Common myeloid progenitor, CD34-positive (primary cell): ENCODE measurements around the gene LRP8.

Source experiments
- CTCF ChIA-PET: fragments of 350-600 bp; sonication (Branson Sonifier 250); formaldehyde crosslinking; loops from one replicate; lab custom pipeline; 2021; ENCODE audit warnings: antibody characterized with exemption; lab: Charles Lee
- POLR2A ChIA-PET: fragments of 350-600 bp; sonication (Branson Sonifier 250); formaldehyde crosslinking; loops from one replicate; lab custom pipeline; 2021; ENCODE audit warnings: antibody characterized with exemption; lab: Charles Lee
- DNase-seq, 3 donors: peaks; one replicate each; pipeline versions ENCODE4 v3.0.0 to v3.0.0-alpha.2; 2013
- H3K27ac ChIP-seq, 2 experiments: 1 replicate in 1 of 2; 2 replicates in 1 of 2; pipeline ENCODE4 v1.7.0; 2013; ENCODE audit warnings: inconsistent platforms in 2 of 2, low read length in 2 of 2, mild to moderate bottlenecking in 2 of 2, low read depth in 1 of 2, moderate library complexity in 1 of 2; ENCODE audit not compliant: severe bottlenecking in 2 of 2, insufficient read depth in 1 of 2, poor library complexity in 1 of 2
- H3K27me3 ChIP-seq, 5 experiments: replicated peaks in 2 of 5; 1 replicate in 3 of 5; 2 replicates in 2 of 5; pipeline versions ENCODE4 v1.6.1 to v1.7.0; 2013; ENCODE audit warnings: low read length in 4 of 5, mild to moderate bottlenecking in 2 of 5, moderate library complexity in 2 of 5, inconsistent platforms in 1 of 5; ENCODE audit not compliant: insufficient read depth in 5 of 5, control insufficient read depth in 4 of 5
- H3K36me3 ChIP-seq, 4 experiments: 1 replicate in 2 of 4; 2 replicates in 2 of 4; pipeline versions ENCODE4 v1.6.1 to v1.7.0; 2013; ENCODE audit warnings: low read length in 3 of 4, control low read depth in 1 of 4, mild to moderate bottlenecking in 1 of 4; ENCODE audit not compliant: control insufficient read depth in 4 of 4, insufficient read depth in 4 of 4
- H3K4me1 ChIP-seq, 4 experiments: 1 replicate in 3 of 4; 2 replicates in 1 of 4; pipeline versions ENCODE4 v1.6.1 to v1.7.1; 2013; ENCODE audit warnings: low read length in 3 of 4, mild to moderate bottlenecking in 3 of 4, control low read depth in 1 of 4, inconsistent platforms in 1 of 4, moderate library complexity in 1 of 4; ENCODE audit not compliant: control insufficient read depth in 4 of 4, insufficient read depth in 4 of 4; ENCODE audit errors: control extremely low read depth in 1 of 4
- H3K4me3 ChIP-seq, 7 experiments: 1 replicate in 4 of 7; 2 replicates in 3 of 7; pipeline versions ENCODE4 v1.5.1 to v1.7.0; 2013; ENCODE audit warnings: mild to moderate bottlenecking in 7 of 7, low read length in 6 of 7, moderate library complexity in 6 of 7, inconsistent platforms in 2 of 7, low read depth in 2 of 7, control low read depth in 1 of 7; ENCODE audit not compliant: insufficient read depth in 4 of 7, control insufficient read depth in 1 of 7; ENCODE audit errors: extremely low read depth in 1 of 7
- H3K9me3 ChIP-seq, 5 experiments: 1 replicate in 4 of 5; 2 replicates in 1 of 5; pipeline versions ENCODE4 v1.6.1 to v1.7.1; 2013; ENCODE audit warnings: low read length in 4 of 5, mild to moderate bottlenecking in 2 of 5, inconsistent platforms in 1 of 5, low read depth in 1 of 5, moderate library complexity in 1 of 5; ENCODE audit not compliant: control insufficient read depth in 4 of 5, insufficient read depth in 2 of 5; ENCODE audit errors: control extremely low read depth in 1 of 5
- WGBS: methylation state at CpG from one replicate; pipeline ENCODE4 v1.1.5; 2013; ENCODE audit not compliant: insufficient coverage; 5-methylcytosine and 5-hydroxymethylcytosine counted together

The LRP8 gene

GRCh38 chr1:53197291-53198200 lies 130.3 kb downstream of the LRP8 start:
- CTCF ChIA-PET, result interaction anchor here (2.5 kb wide), 1 partner anchor 11 kb away, joined by 11 read pairs; no protein-coding TSS in a partner anchor
- Histone ChIP-seq H3K9me3 (no peaks in the 10 kb centered on the region), H3K36me3 (peaks cover 6 to 19% (median 12%) of the 10 kb centered on the region in 4 experiments), H3K4me1 (peaks cover 10 to 25% (median 21%) of the 10 kb centered on the region in 4 experiments), H3K4me3 (peak overlapping the region; percentile 78 to 97 (median 86)), H3K27ac (peak overlapping the region; percentile 88 to 94), H3K27me3 (no peaks in the 10 kb centered on the region)
- WGBS, result 20% methylated on average over 13 of the region's 13 CpGs
- POLR2A ChIA-PET, result interaction anchor here (0.6 to 1.5 kb wide), 2 partner anchors 11 to 197 kb away, joined by 3 to 4 read pairs; no protein-coding TSS in a partner anchor
- DNase-seq, result no peak

- peak within 1 kb of the TSS; percentile 78 to 97 (median 86) for H3K4me3 ChIP-seq
- peaks cover 10 to 25% (median 21%) of the 10 kb centered on the region in 4 experiments for H3K4me1 ChIP-seq
- ChIA-PET POLR2A (interaction anchor here (0.6 kb wide), 1 partner anchor 1691 kb away, joined by 3 read pairs; no protein-coding TSS in a partner anchor), CTCF (interaction anchor here (1.2 to 2.5 kb wide), 4 partner anchors 10 to 25 kb away, joined by 3 to 11 read pairs (median 4); partner anchors contain the start of gene CZIB)
- H3K9me3 ChIP-seq, result no peaks in the 10 kb centered on the region
- H3K27me3 ChIP-seq, result no peaks in the 10 kb centered on the region
- H3K27ac ChIP-seq, result peak within 1 kb of the TSS; percentile 88 to 94
- peaks cover 0 to 11% (median 6%) of the 10 kb centered on the region in 4 experiments for H3K36me3 ChIP-seq
- peak; percentile 90 to 93 (median 93) for DNase-seq
- 0% methylated on average over 53 of the region's 57 CpGs for WGBS
Measured at GRCh38 chr1:53196485-53197290, 131.2 kb downstream of the LRP8 start, which contains the start of gene CPT2. Gene CPT2 (plus strand): TSS chr1:53196824. CDS start chr1:53196944, 120 bp downstream.

- peaks cover 10 to 25% (median 21%) of the 10 kb centered on the region in 4 experiments for H3K4me1 ChIP-seq
- ChIA-PET CTCF (interaction anchor here (1.2 to 2.5 kb wide), 4 partner anchors 9 to 25 kb away, joined by 3 to 11 read pairs (median 4); partner anchors contain the start of gene CZIB), POLR2A (interaction anchor here (0.6 kb wide), 1 partner anchor 1692 kb away, joined by 3 read pairs; no protein-coding TSS in a partner anchor)
- H3K36me3 ChIP-seq, result peaks cover 0 to 5% (median 4%) of the 10 kb centered on the region in 4 experiments
- peak overlapping the region in 6 of 7 experiments; percentile 78 to 97 (median 84) for H3K4me3 ChIP-seq
- H3K9me3 ChIP-seq, result no peaks in the 10 kb centered on the region
- H3K27ac ChIP-seq, result peak overlapping the region in 1 of 2 experiments; percentile 94
- WGBS, result 87% methylated on average over 3 of the region's 9 CpGs
- H3K27me3 ChIP-seq, result no peaks in the 10 kb centered on the region
- DNase-seq, result peak in 1 of 3 donors; percentile 14
Measured at GRCh38 chr1:53196017-53196484, 131.8 kb downstream of the LRP8 start.

GRCh38 chr1:53195246-53196016 lies 132.4 kb downstream of the LRP8 start:
- H3K4me3 ChIP-seq, result peak overlapping the region in 1 of 7 experiments; percentile 78
- 93% methylated on average over 11 of the region's 11 CpGs for WGBS
- CTCF ChIA-PET, result interaction anchor here (1.2 to 2.5 kb wide), 5 partner anchors 9 to 25 kb away, joined by 3 to 11 read pairs (median 4); partner anchors contain the start of gene CZIB
- peaks cover 0 to 5% (median under 1%) of the 10 kb centered on the region in 4 experiments for H3K36me3 ChIP-seq
- POLR2A ChIA-PET, result interaction anchor here (0.5 kb wide), 1 partner anchor 906 kb away, joined by 3 read pairs; no protein-coding TSS in a partner anchor
- H3K9me3 ChIP-seq, result no peaks in the 10 kb centered on the region
- H3K27me3 ChIP-seq, result no peaks in the 10 kb centered on the region
- DNase-seq, result no peak
- no peak overlapping the region for H3K27ac ChIP-seq
- H3K4me1 ChIP-seq, result peaks cover 10 to 25% (median 21%) of the 10 kb centered on the region in 4 experiments
